NCI-H1417 (cell line): ENCODE results near the gene C22orf15.

ENCODE experiments used
- DNase-seq, 3 experiments: peaks; one replicate each; lab custom pipeline; 2025; lab: John Stamatoyannopoulos, UW

C22orf15 gene

DNA sequence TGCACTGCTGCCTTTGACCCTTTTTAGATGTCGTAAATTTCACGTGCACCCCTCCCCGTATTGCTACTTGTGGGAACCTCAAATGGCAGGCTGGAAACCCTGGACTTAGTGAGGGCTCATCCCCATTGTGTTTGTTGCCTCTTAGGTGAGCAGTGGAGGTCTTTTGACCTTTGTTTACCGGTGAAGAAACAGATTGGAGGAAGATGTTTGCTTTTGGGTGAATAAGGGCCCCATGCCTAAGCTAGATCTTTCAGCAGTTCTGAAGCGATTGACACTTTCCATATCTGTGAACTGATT is 24.8 kb downstream of the C22orf15 start:
- DNase-seq: no peak

DNA sequence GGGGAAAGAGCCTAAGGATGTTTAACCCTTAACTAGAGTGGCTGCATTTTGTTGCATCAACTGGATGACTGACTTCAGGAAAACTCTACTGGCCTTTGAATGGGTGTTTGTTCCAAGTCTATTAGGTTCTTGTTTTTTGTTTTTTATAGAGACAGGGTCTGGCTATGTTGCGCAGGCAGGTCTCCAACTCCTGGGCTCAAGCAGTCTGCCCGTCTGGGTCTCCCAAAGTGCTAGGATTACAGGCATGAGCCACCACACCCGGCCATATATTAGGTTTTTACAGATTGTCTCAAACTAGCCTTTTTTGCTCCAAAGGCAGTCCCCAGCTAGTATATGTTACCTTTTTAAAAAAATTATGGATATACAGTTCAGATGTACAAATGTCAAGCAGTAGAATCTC is 25.1 kb downstream of the C22orf15 start:
- DNase-seq: no peak

DNA sequence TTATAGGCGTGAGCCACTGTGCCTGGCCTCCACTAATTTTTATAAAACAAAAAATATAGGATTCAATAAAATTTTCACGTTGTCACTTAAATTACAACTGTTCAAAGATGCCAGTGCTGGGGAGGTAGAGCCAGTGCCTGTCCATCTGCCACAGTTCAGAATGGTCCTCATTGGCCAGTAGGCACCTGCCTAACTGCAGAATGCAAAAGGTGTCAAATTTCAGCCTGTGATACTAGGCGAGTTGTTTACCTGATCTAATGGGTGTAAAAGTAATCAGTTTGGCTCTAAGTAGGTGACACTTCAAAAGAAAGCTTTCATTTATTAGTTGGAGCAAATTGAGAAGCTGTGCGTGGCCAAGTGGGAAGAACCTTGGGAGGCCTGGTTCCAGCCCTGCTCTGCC is 26.3 kb downstream of the C22orf15 start:
- DNase-seq: peak in 2 of 3 experiments; percentile 0 to 56

DNA sequence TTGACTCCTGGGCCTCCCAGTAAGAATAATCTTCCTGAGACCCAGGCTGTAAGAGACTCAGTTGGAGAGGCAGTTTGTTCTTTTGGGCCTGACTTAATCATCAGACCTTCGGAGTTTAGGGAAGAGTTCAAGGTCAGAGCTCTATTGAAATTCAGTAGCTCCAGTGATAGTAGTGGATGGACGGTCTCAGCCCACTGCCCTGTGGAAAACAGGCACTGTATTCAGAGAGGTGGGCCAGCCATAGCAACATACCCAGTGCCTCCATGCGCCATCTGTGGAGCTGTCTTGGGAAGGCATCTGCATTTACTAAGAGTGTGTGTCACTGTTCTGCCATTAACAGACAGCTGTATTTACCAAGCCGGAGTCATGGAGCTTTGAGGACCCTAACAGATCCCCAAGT is 26.8 kb downstream of the C22orf15 start:
- DNase-seq: peak in 2 of 3 experiments; percentile 1 to 32

DNA sequence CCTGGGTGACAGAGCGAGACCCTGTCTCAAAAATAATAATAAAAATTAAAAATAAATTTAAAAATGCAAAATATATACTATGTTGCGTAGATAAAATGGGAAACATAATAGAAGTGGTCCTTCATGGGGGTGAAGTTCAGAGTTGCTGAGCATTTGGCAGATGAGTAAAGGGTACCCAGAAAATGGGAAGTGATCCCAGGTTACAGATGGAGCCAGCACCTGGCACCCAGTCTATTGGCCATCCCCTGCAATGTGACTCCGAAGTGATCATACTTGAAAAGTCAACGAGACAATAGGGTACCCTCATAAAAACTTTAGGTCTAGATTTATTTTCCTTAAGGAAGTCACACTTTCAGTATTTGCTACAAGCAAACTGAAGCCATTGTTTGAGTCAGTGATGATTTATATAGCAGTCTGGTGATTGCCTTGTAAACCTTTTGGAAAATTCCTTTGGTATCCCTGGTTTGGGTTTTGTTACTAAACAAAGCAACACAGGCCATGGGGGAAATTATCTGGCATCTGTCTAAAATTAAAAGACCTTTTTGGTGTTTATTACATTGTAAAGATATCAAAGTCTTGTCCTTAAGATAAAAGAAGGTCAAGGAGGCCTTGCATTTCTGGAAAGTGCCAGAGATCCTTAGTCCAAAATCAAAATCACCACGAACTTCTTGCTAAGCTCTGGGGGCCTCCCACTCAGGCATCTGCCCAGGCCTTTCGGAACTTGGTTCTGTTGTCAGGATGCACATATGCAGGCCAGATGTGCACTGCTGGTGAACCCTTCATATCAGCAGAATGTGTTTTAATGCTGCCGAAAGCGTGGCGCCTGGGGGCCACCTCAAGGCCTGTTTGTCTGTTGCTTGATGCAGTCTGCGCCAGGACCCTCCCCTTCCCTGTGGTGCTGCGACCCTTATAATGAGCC is 28.3 kb downstream of the C22orf15 start:
- DNase-seq: no peak

DNA sequence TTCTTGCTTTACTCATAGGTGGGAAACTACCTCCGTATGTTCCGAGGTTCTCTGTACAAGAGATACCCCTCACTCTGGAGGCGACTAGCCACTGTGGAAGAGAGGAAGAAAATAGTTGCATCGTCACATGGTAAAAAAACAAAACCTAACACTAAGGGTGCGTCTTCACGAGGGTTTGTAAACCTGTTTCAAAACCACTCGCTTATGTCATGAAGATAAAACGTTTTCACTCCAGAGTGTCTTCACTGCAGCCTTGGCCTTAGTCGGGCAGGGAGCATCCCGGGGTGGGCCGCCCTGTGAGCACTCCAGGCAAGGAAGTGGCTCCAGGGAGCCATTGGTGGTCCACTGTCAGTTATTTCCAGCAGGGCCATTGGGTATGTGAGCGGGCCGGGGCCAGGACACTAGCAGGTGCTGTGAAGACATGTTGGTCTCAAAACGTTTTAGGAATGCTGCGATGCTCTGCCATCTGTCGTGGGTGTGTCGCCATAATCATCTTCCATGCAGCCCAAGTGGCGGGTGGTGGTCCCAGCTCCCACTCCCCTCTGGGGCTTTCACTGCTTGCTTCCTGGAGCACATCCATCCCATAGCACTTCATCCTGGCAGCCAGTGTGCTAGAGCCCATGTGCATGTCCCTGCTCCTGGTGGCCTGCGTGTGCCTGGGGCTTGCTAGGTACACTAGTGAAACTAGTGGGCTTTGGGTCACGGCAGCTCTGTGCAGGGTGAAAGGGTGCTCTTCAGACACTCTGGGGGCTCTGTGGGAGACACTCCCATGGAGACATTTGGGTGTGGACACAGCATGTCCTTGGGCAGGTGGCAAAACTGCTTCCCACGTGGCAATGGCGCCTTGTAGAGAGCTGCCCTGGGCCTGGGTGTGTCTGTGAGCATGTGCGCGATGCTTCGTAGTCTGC is 29.2 kb downstream of the C22orf15 start:
- no peak for DNase-seq

DNA sequence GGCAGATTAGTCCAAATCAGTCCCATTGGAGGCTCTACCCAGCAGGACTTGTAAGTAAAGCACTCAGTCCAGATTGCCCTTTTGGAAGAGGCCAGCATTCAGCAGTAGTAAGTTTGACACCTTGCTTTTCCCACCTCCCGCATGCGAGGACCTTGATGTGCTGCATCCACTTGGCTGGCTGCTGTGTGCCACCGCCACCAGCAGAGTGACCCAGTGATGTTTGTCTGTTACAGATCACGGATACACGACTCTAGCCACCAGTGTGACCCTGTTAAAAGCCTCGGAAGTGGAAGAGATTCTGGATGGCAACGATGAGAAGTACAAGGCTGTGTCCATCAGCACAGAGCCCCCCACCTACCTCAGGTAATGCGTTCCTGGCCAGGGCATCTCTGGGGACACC is 30.5 kb downstream of the C22orf15 start:
- DNase-seq: no peak

DNA sequence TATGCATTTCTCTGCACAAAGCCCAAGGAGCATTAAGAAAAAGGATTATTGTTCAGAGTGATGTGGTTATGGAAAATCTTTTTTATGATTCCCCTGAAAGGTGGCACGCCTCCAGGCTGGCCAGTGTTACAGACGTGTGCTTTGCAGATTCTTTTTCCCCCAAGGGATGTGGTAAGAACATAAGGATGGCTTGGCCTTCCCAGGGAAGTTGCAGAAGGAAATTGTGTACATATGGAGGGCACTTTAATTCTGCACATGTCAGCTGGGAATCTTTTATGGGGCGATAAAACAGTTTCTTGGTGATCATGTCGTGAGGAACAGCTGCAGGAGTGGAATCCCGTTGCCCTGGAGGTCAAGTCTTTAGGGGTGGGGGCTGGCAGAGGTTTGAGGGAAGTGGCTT is 33.7 kb downstream of the C22orf15 start:
- no peak for DNase-seq

DNA sequence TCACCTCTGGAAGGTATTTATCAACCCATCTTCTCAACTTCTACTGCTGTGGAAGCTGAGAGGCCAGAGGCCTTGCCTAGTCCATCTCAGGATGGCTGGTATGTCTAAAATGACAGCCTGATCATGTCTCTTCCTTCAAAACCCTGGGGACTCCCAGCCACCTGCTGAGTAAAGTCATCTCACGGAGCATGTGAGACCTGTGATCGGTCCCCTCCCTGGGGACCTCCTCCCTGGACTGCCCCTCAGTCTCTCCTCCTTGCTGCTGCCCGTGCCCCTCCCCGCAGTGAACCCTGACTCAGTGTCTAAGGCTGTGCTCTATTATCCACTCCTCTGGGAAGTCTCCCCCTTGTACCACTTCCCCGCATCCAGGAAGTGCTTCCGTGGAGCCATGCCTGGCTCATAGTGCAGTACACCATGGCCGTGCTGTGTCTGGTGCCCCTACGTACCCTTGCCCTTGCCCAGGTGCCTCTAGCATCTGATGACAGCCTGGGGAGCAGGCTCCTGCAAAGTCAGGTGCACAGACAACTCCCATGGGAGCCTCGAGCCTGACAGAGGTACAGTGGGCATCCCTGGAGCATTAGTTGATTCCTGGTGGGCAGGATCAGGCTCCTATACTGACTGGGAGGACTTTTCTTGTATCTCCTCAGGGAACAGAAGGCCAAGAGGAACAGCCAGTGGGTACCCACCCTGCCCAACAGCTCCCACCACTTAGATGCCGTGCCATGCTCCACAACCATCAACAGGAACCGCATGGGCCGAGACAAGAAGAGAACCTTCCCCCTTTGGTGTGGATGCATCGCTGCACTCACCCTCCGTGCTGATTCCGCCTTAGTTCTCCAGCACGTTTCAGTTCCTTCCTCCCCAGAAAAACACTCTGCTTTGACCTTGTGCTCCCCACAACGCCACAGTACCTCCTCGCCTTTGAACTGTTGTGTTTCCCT is 37.8 kb downstream of the C22orf15 start:
- no peak for DNase-seq

DNA sequence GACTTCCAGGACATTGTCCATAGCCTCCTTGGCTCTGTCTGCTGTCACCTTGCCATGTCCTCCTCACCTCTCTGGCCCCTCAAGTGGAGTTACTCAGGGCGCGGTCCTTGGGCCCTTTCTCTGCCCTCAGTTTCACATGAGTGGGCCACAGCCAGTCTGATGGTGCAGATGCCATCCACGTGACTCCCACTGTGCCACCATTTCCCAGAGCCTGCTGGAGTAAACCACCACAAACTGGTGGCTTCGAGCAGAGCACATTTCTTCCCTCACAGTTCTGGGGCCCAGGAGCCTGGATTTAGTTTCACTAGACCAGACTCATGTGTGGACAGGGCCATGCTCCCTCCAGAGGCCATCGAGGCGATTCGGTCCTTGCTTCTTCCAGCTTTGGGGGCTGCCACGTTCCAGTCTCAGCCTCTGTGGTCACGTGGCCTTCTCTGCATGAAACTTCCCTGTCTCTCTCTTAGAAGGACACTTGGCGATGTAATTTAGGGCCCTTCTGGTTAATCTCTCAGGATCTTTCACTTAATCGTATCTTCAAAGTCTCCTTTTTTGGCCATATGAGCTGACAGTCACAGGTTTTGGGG is 38.5 kb downstream of the C22orf15 start:
- DNase-seq: no peak

DNA sequence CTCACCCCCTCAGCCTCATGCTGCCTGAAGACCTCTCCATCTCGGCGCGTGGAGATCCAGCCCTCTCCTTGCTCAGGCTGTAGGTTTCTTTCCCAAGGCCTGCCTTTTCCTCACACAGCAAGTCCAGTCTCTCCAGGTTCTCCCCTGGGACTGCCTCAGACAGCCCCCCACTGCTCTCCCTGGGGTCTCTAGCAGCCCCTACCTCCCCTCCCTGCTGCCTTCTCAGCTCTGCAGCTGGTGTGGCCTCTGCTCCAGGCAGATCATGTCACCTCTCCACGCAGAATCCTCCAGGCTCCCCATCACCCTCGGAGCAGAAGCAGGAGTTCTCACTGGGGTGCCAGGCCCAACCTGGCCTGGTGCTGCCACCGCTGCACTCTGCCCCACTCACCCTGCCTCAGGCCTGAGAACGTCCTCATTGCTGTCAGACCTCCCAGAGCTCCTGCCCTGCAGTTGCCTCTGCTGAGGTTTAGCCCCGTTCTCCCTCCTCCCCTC is 39.1 kb downstream of the C22orf15 start:
- no peak for DNase-seq

DNA sequence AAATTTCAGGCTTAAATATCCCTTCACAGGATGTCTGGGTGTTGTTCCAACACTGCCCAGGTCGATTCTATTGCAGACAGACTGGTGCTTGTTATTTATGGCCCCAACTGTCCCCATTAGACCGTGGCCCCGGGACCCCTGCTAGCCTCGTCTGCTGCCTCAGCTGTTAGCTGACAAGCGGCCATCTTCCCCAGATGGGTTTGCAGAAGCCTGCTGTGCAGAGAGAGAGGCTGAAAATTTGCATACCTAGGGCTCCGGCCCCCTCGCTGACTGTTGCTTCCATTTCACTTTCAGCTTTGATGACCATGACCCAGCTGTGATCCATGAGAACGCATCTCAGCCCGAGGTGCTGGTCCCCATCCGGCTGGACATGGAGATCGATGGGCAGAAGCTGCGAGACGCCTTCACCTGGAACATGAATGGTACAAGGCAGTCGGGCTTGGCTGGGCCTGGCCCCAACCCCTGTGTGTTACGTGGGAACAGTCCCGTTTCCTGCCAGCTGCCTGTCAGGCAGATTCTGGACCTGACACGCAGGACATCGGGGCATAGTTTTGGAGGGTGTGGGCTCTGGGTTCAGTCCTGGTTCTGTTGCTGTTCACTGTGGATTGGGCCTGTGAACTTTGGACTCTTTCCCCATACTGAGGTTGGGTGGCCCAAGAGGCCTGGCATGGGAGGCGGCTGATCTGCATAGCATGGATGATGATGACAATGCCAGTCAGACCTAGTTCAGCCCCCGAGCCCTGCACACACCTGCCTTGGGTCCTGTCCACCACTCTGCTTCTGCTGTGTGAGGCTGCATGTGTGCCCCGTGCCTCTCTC is 40.4 kb downstream of the C22orf15 start:
- DNase-seq: no peak

DNA sequence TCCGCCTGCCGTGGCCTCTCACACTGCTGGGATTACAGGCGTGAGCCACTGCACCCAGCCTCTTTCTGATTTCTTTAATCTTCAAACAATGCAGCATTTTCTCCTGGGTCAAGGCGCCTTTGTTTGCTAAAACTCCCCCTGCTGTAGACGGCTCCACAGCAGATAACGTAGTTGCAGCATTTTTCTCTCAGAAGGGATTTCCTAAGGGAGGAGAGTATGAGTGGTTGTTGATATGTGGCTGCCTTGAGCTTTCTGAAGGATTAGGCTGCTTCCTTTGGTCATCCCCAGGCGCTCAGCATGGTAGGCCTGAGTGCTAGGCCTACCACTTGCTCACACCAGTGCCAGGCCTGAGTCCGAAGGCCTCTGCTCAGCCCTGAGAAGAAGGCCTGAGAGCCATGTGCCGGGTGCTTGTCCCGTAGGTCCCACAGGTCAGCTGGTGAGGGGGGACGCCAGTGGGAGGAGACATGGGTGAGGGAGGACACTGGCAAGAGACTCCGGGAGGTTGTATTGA is 42.0 kb downstream of the C22orf15 start:
- DNase-seq: no peak

DNA sequence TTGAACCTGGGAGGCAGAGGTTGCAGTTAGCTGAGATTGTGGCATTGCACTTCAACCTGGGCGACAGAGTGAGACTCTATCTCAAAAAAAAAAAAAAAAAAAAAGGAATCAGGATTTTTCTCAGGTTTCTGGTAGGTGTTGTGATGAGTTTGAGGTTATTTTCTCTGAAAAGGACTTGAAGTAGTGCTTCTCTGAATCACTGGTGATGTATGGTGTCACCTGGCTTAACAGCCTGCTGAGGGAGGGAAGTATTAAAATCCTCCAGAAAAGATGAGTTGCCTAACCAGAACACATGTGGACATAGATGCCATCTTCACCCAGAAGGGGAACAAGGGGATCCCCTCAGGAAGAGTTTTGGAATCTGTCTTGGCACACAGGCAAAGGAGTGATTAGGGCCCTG is 44.0 kb downstream of the C22orf15 start:
- DNase-seq: no peak

DNA sequence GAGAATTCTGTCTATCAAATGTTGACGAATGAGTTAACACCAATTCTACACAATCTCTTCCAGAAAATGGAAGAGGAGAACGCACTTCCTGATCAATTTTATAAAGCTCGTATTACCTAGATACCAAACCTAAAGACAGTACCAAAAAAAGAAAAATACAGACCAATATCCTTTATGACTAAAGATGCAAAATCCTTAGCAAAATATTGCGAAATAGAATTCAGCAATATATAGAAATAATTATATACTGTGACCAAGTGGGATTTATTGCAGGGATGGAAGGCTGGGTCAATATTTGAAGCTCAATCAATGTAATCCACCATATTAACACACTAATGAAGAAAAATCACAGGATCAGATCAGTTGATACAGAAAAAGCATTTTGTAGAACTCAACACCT is 49.6 kb downstream of the C22orf15 start:
- DNase-seq: no peak
